BE2C (cell line): ENCODE results near the gene NPAS3.

Source experiments
- DNase-seq: peaks from one replicate; pipeline ENCODE4 v3.0.0-alpha.2; 2020
- H3K27me3 ChIP-seq: fragments of 250-450 bp; sonication (Bioruptor Pico); 2 replicates; pipeline ENCODE4 v1.5.1; 2020; ENCODE audit warnings: mild to moderate bottlenecking
- H3K36me3 ChIP-seq: fragments of 250-450 bp; sonication (Bioruptor Pico); 2 replicates; pipeline ENCODE4 v1.5.1; 2020; ENCODE audit warnings: mild to moderate bottlenecking
- H3K4me1 ChIP-seq: fragments of 250-450 bp; sonication (Bioruptor Pico); 2 replicates; pipeline ENCODE4 v1.5.1; 2020
- H3K4me3 ChIP-seq: 2 replicates; pipeline ENCODE4 v1.5.1; 2011; ENCODE audit warnings: low read depth, low read length
- H3K9me3 ChIP-seq: fragments of 250-450 bp; sonication (Bioruptor Pico); 2 replicates; pipeline ENCODE4 v1.5.1; 2020
- CTCF ChIP-seq: IDR thresholded peaks from 2 replicates; pipeline ENCODE4 v1.5.1; 2012; ENCODE audit warnings: mild to moderate bottlenecking, low read depth, low read length

Gene NPAS3

GRCh38 chr14:33567023-33567728 is 628.5 kb downstream of the NPAS3 start:
- Histone ChIP-seq H3K4me3 (no peak overlapping the region), H3K36me3 (no peaks in the 10 kb centered on the region), H3K4me1 (peaks cover 30% of the 10 kb centered on the region), H3K9me3 (no peaks in the 10 kb centered on the region), H3K27me3 (no peaks in the 10 kb centered on the region)
- no peak for TF ChIP-seq CTCF
- DNase-seq, result no peak

GRCh38 chr14:33567731-33568130 is 629.1 kb downstream of the NPAS3 start:
- peaks cover 25% of the 10 kb centered on the region for H3K4me1 ChIP-seq
- no peaks in the 10 kb centered on the region for H3K27me3 ChIP-seq
- no peak for DNase-seq

GRCh38 chr14:33568935-33569579 is 630.4 kb downstream of the NPAS3 start:
- H3K4me3 ChIP-seq, result no peak overlapping the region
- DNase-seq, result no peak
- no peaks in the 10 kb centered on the region for H3K9me3 ChIP-seq
- H3K36me3 ChIP-seq, result no peaks in the 10 kb centered on the region
- H3K4me1 ChIP-seq, result peaks cover 20% of the 10 kb centered on the region
- H3K27me3 ChIP-seq, result no peaks in the 10 kb centered on the region
- no peak for TF ChIP-seq CTCF

More at GRCh38 chr14:33567731-33568130, 629.1 kb downstream of the NPAS3 start:
- no peak for TF ChIP-seq CTCF
- H3K36me3 ChIP-seq, result no peaks in the 10 kb centered on the region
- no peak overlapping the region for H3K4me3 ChIP-seq
- no peaks in the 10 kb centered on the region for H3K9me3 ChIP-seq

- no peak for DNase-seq
- no peaks in the 10 kb centered on the region for H3K9me3 ChIP-seq
- H3K36me3 ChIP-seq, result no peaks in the 10 kb centered on the region
- H3K4me3 ChIP-seq, result no peak overlapping the region
- H3K27me3 ChIP-seq, result no peaks in the 10 kb centered on the region
- peaks cover 17% of the 10 kb centered on the region for H3K4me1 ChIP-seq
- TF ChIP-seq CTCF, result no peak
These were observed 631.4 kb downstream of the NPAS3 start for GRCh38 chr14:33569821-33570687.

- Histone ChIP-seq H3K4me1 (peaks cover 13% of the 10 kb centered on the region), H3K9me3 (no peaks in the 10 kb centered on the region), H3K4me3 (no peak overlapping the region), H3K36me3 (no peaks in the 10 kb centered on the region), H3K27me3 (no peaks in the 10 kb centered on the region)
- DNase-seq, result no peak
- no peak for TF ChIP-seq CTCF
These were observed 632.1 kb downstream of the NPAS3 start for GRCh38 chr14:33570694-33571310.
